ENCODE results near the gene PLK5.
"Not testable (repeated sequence)": the region's sequence is repeated elsewhere in the genome, so short reads cannot be mapped to it uniquely, and the experiment has no call there.

Gene PLK5

GRCh38 chr19:1495051-1495798 is 28.7 kb upstream of the PLK5 start:
- no peaks in the 10 kb centered on the region for H3K9me3 ChIP-seq (ENCODE audit: control insufficient read depth, low read depth, low read length)
- no peak overlapping the region for H3K27ac ChIP-seq (ENCODE audit: low read length)
- H3K36me3 ChIP-seq (ENCODE audit: control insufficient read depth, low read depth, low read length) = no peaks in the 10 kb centered on the region
- no peak overlapping the region for H3K4me3 ChIP-seq (ENCODE audit: low read length)
- peaks cover 22% of the 10 kb centered on the region for H3K27me3 ChIP-seq (ENCODE audit: control insufficient read depth, insufficient read depth, low read length)
- H3K9ac ChIP-seq (ENCODE audit: low read length) = no peak overlapping the region
- H3K4me1 ChIP-seq (ENCODE audit: control insufficient read depth, low read depth, low read length) = no peaks in the 10 kb centered on the region

- no peaks in the 10 kb centered on the region for H3K9me3 ChIP-seq (ENCODE audit: control insufficient read depth, low read depth, low read length)
- H3K4me1 ChIP-seq (ENCODE audit: control insufficient read depth, low read depth, low read length) = no peaks in the 10 kb centered on the region
- H3K27me3 ChIP-seq (ENCODE audit: control insufficient read depth, insufficient read depth, low read length) = peaks cover 22% of the 10 kb centered on the region
- no peaks in the 10 kb centered on the region for H3K36me3 ChIP-seq (ENCODE audit: control insufficient read depth, low read depth, low read length)
- H3K9ac ChIP-seq (ENCODE audit: low read length) = no peak overlapping the region
- no peak overlapping the region for H3K27ac ChIP-seq (ENCODE audit: low read length)
- no peak overlapping the region for H3K4me3 ChIP-seq (ENCODE audit: low read length)
These were observed 27.8 kb upstream of the PLK5 start for GRCh38 chr19:1495799-1496713.

GRCh38 chr19:1496714-1497577 is 26.9 kb upstream of the PLK5 start:
- Histone ChIP-seq H3K27me3 (ENCODE audit: control insufficient read depth, insufficient read depth, low read length) (peaks cover 13% of the 10 kb centered on the region), H3K36me3 (ENCODE audit: control insufficient read depth, low read depth, low read length) (no peaks in the 10 kb centered on the region), H3K9me3 (ENCODE audit: control insufficient read depth, low read depth, low read length) (no peaks in the 10 kb centered on the region), H3K9ac (ENCODE audit: low read length) (no peak overlapping the region), H3K4me3 (ENCODE audit: low read length) (no peak overlapping the region), H3K4me1 (ENCODE audit: control insufficient read depth, low read depth, low read length) (no peaks in the 10 kb centered on the region), H3K27ac (ENCODE audit: low read length) (no peak overlapping the region)

GRCh38 chr19:1497578-1498235 is 26.2 kb upstream of the PLK5 start:
- no peak overlapping the region for H3K4me3 ChIP-seq (ENCODE audit: low read length)
- H3K9me3 ChIP-seq (ENCODE audit: control insufficient read depth, low read depth, low read length) = no peaks in the 10 kb centered on the region
- no peaks in the 10 kb centered on the region for H3K4me1 ChIP-seq (ENCODE audit: control insufficient read depth, low read depth, low read length)
- peaks cover 7% of the 10 kb centered on the region for H3K27me3 ChIP-seq (ENCODE audit: control insufficient read depth, insufficient read depth, low read length)
- H3K9ac ChIP-seq (ENCODE audit: low read length) = no peak overlapping the region
- H3K36me3 ChIP-seq (ENCODE audit: control insufficient read depth, low read depth, low read length) = no peaks in the 10 kb centered on the region
- no peak overlapping the region for H3K27ac ChIP-seq (ENCODE audit: low read length)

GRCh38 chr19:1499231-1499630 is 24.6 kb upstream of the PLK5 start:
- H3K27me3 ChIP-seq (ENCODE audit: control insufficient read depth, insufficient read depth, low read length) = peaks cover 17% of the 10 kb centered on the region
- not testable (repeated sequence) for H3K4me1 ChIP-seq (ENCODE audit: control insufficient read depth, low read depth, low read length); H3K9ac ChIP-seq (ENCODE audit: low read length); H3K4me3 ChIP-seq (ENCODE audit: low read length); H3K9me3 ChIP-seq (ENCODE audit: control insufficient read depth, low read depth, low read length); H3K27ac ChIP-seq (ENCODE audit: low read length); H3K36me3 ChIP-seq (ENCODE audit: control insufficient read depth, low read depth, low read length)

GRCh38 chr19:1501200-1501595 is 22.7 kb upstream of the PLK5 start:
- no peaks in the 10 kb centered on the region for H3K4me1 ChIP-seq (ENCODE audit: control insufficient read depth, low read depth, low read length)

GRCh38 chr19:1502433-1503088 is 21.3 kb upstream of the PLK5 start:
- Histone ChIP-seq H3K4me1 (ENCODE audit: control insufficient read depth, low read depth, low read length) (no peaks in the 10 kb centered on the region), H3K4me3 (ENCODE audit: low read length) (no peak overlapping the region), H3K27ac (ENCODE audit: low read length) (no peak overlapping the region), H3K27me3 (ENCODE audit: control insufficient read depth, insufficient read depth, low read length) (peaks cover 28% of the 10 kb centered on the region), H3K9me3 (ENCODE audit: control insufficient read depth, low read depth, low read length) (no peaks in the 10 kb centered on the region), H3K9ac (ENCODE audit: low read length) (no peak overlapping the region), H3K36me3 (ENCODE audit: control insufficient read depth, low read depth, low read length) (no peaks in the 10 kb centered on the region)

More at GRCh38 chr19:1501200-1501595, 22.7 kb upstream of the PLK5 start:
- Histone ChIP-seq H3K9me3 (ENCODE audit: control insufficient read depth, low read depth, low read length) (no peaks in the 10 kb centered on the region), H3K4me3 (ENCODE audit: low read length) (no peak overlapping the region), H3K36me3 (ENCODE audit: control insufficient read depth, low read depth, low read length) (no peaks in the 10 kb centered on the region), H3K9ac (ENCODE audit: low read length) (no peak overlapping the region), H3K27me3 (ENCODE audit: control insufficient read depth, insufficient read depth, low read length) (peaks cover 28% of the 10 kb centered on the region), H3K27ac (ENCODE audit: low read length) (no peak overlapping the region)

- no peaks in the 10 kb centered on the region for H3K4me1 ChIP-seq (ENCODE audit: control insufficient read depth, low read depth, low read length)
- H3K4me3 ChIP-seq (ENCODE audit: low read length) = no peak overlapping the region
- H3K9ac ChIP-seq (ENCODE audit: low read length) = no peak overlapping the region
- no peaks in the 10 kb centered on the region for H3K36me3 ChIP-seq (ENCODE audit: control insufficient read depth, low read depth, low read length)
- H3K27ac ChIP-seq (ENCODE audit: low read length) = no peak overlapping the region
- H3K9me3 ChIP-seq (ENCODE audit: control insufficient read depth, low read depth, low read length) = no peaks in the 10 kb centered on the region
- H3K27me3 ChIP-seq (ENCODE audit: control insufficient read depth, insufficient read depth, low read length) = peaks cover 28% of the 10 kb centered on the region
These were observed 20.6 kb upstream of the PLK5 start for GRCh38 chr19:1503089-1503924.

GRCh38 chr19:1503925-1504773 is 19.7 kb upstream of the PLK5 start:
- H3K27ac ChIP-seq (ENCODE audit: low read length) = no peak overlapping the region
- H3K4me1 ChIP-seq (ENCODE audit: control insufficient read depth, low read depth, low read length) = no peaks in the 10 kb centered on the region
- no peak overlapping the region for H3K4me3 ChIP-seq (ENCODE audit: low read length)
- no peaks in the 10 kb centered on the region for H3K9me3 ChIP-seq (ENCODE audit: control insufficient read depth, low read depth, low read length)
- peaks cover 29% of the 10 kb centered on the region for H3K27me3 ChIP-seq (ENCODE audit: control insufficient read depth, insufficient read depth, low read length)
- H3K9ac ChIP-seq (ENCODE audit: low read length) = no peak overlapping the region
- no peaks in the 10 kb centered on the region for H3K36me3 ChIP-seq (ENCODE audit: control insufficient read depth, low read depth, low read length)
